Activated naive CD8-positive, alpha-beta T cell treated with anti-CD3 and anti-CD28 coated beads, Interleukin-2, amount 50 U/mL, for 16 hours (primary cell): ENCODE results near the gene TBX5.

ENCODE experiments used
- DNase-seq: peaks from one replicate; pipeline ENCODE4 v3.0.0-alpha.2; 2020; ENCODE audit warnings: low read depth, low spot score

TBX5 gene

GRCh38 chr12:114406316-114406983 is 506 bp upstream of the TBX5 start:
- DNase-seq, result no peak

GRCh38 chr12:114404926-114405518 is 922 bp downstream of the TBX5 start:
- no peak for DNase-seq

- no peak for DNase-seq
Measured at GRCh38 chr12:114404083-114404925, 1.6 kb downstream of the TBX5 start.

- DNase-seq, result no peak
Measured at GRCh38 chr12:114403690-114404066, 2.3 kb downstream of the TBX5 start.

GRCh38 chr12:114403011-114403689 is 2.8 kb downstream of the TBX5 start:
- DNase-seq, result no peak

GRCh38 chr12:114402084-114402717 is 3.7 kb downstream of the TBX5 start:
- no peak for DNase-seq

GRCh38 chr12:114401328-114402083 is 4.4 kb downstream of the TBX5 start:
- DNase-seq, result no peak

- no peak for DNase-seq
Measured at GRCh38 chr12:114400925-114401324, 5.0 kb downstream of the TBX5 start.

- no peak for DNase-seq
Measured at GRCh38 chr12:114400361-114400811, 5.6 kb downstream of the TBX5 start.

- DNase-seq, result no peak
Measured at GRCh38 chr12:114399664-114400211, 6.2 kb downstream of the TBX5 start.

GRCh38 chr12:114397978-114398881 is 7.7 kb downstream of the TBX5 start:
- DNase-seq, result no peak

- no peak for DNase-seq
Measured at GRCh38 chr12:114396869-114397719, 8.8 kb downstream of the TBX5 start.

- no peak for DNase-seq
Measured at GRCh38 chr12:114396153-114396868, 9.6 kb downstream of the TBX5 start.

GRCh38 chr12:114395755-114396152 is 10.2 kb downstream of the TBX5 start:
- no peak for DNase-seq

GRCh38 chr12:114395233-114395632 is 10.7 kb downstream of the TBX5 start:
- DNase-seq, result no peak

GRCh38 chr12:114393569-114393968 is 12.4 kb downstream of the TBX5 start:
- DNase-seq, result no peak

GRCh38 chr12:114392909-114393308 is 13.0 kb downstream of the TBX5 start:
- DNase-seq, result no peak

GRCh38 chr12:114391088-114391487 is 14.9 kb downstream of the TBX5 start:
- no peak for DNase-seq
